Measurements from ENCODE around the gene GAL. TPM values are rescaled to one million over a fixed set of nuclear protein-coding genes. Genes with fewer than 3 reads are reported as not detected.

GAL gene
- total and polyA plus RNA-seq, 2 of the 8 experiments (the other 6 are each of a cell fraction or from before 2014, with no cell fraction given) = 81.8 to 233 TPM

- TF ChIP-seq CHD7 (IDR thresholded peaks at IDR 0.05; ENCODE audit: insufficient replicate concordance, low read length) (no peak), CBX5 (IDR thresholded peaks at IDR 0.05; ENCODE audit: low read depth, low read length) (no peak), KDM1A (IDR thresholded peaks at IDR 0.05; ENCODE audit: borderline replicate concordance, low read length) (no peak), FOSL1 (IDR thresholded peaks at IDR 0.05; ENCODE audit: insufficient read depth, low read depth, low read length) (no peak)
- TF ChIP-seq, protein P1, sequence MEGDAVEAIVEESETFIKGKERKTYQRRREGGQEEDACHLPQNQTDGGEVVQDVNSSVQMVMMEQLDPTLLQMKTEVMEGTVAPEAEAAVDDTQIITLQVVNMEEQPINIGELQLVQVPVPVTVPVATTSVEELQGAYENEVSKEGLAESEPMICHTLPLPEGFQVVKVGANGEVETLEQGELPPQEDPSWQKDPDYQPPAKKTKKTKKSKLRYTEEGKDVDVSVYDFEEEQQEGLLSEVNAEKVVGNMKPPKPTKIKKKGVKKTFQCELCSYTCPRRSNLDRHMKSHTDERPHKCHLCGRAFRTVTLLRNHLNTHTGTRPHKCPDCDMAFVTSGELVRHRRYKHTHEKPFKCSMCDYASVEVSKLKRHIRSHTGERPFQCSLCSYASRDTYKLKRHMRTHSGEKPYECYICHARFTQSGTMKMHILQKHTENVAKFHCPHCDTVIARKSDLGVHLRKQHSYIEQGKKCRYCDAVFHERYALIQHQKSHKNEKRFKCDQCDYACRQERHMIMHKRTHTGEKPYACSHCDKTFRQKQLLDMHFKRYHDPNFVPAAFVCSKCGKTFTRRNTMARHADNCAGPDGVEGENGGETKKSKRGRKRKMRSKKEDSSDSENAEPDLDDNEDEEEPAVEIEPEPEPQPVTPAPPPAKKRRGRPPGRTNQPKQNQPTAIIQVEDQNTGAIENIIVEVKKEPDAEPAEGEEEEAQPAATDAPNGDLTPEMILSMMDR (IDR thresholded peaks at IDR 0.05; ENCODE audit: control extremely low read depth in 1 of 3, insufficient read depth in 1 of 3, low read depth in 1 of 3, low read length in 3 of 3) = peak; percentile 13 to 32 (median 18); a peak in 3 of 4 replicates
Measured at GRCh38 chr11:68704887-68705286, 20.5 kb downstream of the GAL start (continued).
